HL-60 (cell line): ENCODE data around the gene PTPRG.

Experiments used
- CTCF ChIP-seq: IDR thresholded peaks from one replicate; pipeline ENCODE4 v1.5.1; 2011; ENCODE audit warnings: low read length, control low read depth, inconsistent platforms; ENCODE audit not compliant: insufficient read depth
- POLR2AphosphoS5 ChIP-seq: IDR thresholded peaks from 2 replicates; pipeline ENCODE4 v1.6.1; 2012; ENCODE audit warnings: low read depth
- REST ChIP-seq: IDR thresholded peaks from 2 replicates; pipeline ENCODE4 v1.6.1; 2012; ENCODE audit warnings: low read depth; ENCODE audit not compliant: insufficient replicate concordance
- SPI1 ChIP-seq: IDR thresholded peaks from 2 replicates; pipeline ENCODE4 v1.6.1; 2012; ENCODE audit warnings: low read depth, mild to moderate bottlenecking, borderline replicate concordance

- TF ChIP-seq CTCF (no peak), POLR2AphosphoS5 (no peak), SPI1 (no peak), REST (no peak)
Observed at GRCh38 chr3:61579685-61580084, 18.3 kb downstream of the PTPRG start.
